Esophagus squamous epithelium (tissue), 5 donors: ENCODE data around the gene RNF111. TPM values are rescaled to one million over a fixed set of nuclear protein-coding genes. Genes with fewer than 3 reads are reported as not detected.

Experiments
- DNase-seq: peaks from one replicate; lab custom pipeline; 2025; lab: John Stamatoyannopoulos, UW
- H3K27ac ChIP-seq, 4 donors: fragments of 200-600 bp; sonication (generic); one replicate each; pipeline ENCODE4 v1.5.1; 2016 to 2019; ENCODE audit warnings: mild to moderate bottlenecking in 1 of 4
- H3K27me3 ChIP-seq, 4 donors: fragments of 200-600 bp; sonication (generic); 1 replicate in 3 of 4; 2 replicates in 1 of 4; pipeline versions ENCODE4 v1.5.1 to v1.6.0; 2017 to 2021; ENCODE audit warnings: antibody characterized with exemption in 1 of 4
- H3K36me3 ChIP-seq, 3 donors: fragments of 200-600 bp; sonication (generic); one replicate each; pipeline ENCODE4 v1.5.1; 2016 to 2019
- H3K4me1 ChIP-seq, 3 donors: fragments of 200-600 bp; sonication (generic); one replicate each; pipeline ENCODE4 v1.5.1; 2017 to 2019
- H3K4me3 ChIP-seq, 4 donors: fragments of 200-600 bp; sonication (generic); 1 replicate in 3 of 4; 2 replicates in 1 of 4; pipeline ENCODE4 v1.5.1; 2016 to 2019; ENCODE audit warnings: mild to moderate bottlenecking in 2 of 4, moderate library complexity in 1 of 4
- H3K9me3 ChIP-seq, 3 donors: fragments of 200-600 bp; sonication (generic); one replicate each; pipeline ENCODE4 v1.5.1; 2016 to 2019
- CTCF ChIP-seq, 6 experiments: fragments of 450-650 bp in 4 of 6; fragments of 200-600 bp in 2 of 6; sonication (generic) in 2 of 6; IDR thresholded peaks; one replicate each; pipeline ENCODE4 v1.5.1; 2016 to 2019; ENCODE audit warnings: antibody characterized with exemption in 6 of 6, mild to moderate bottlenecking in 4 of 6, moderate library complexity in 4 of 6
- POLR2A ChIP-seq, 4 donors: fragments of 450-650 bp; IDR thresholded peaks; one replicate each; pipeline ENCODE4 v1.6.1; 2017; ENCODE audit warnings: antibody characterized with exemption in 4 of 4, mild to moderate bottlenecking in 4 of 4, moderate library complexity in 3 of 4
- WGBS, 2 donors: methylation state at CpG; one replicate each; pipeline ENCODE4 v1.1.5; 2018; 5-methylcytosine and 5-hydroxymethylcytosine counted together
- intact Hi-C: fragments of 100-400 bp; cut with DNase I; formaldehyde crosslinking; loops from one replicate; pipeline ENCODE4 v1.15.0; 2022
- total RNA-seq, 4 donors: library from RNA; depleted of rRNA; stranded (reverse); fragments of >200 nt; gene quantifications; one replicate each; pipeline ENCODE4 v1.1.0, GENCODE V29; 2016
- donor health status: DM: yes; HTN: yes; CAD: no.

RNF111 gene
- total RNA-seq, 4 donors from 2014 or later = 15.2 to 19.6 (median 16.5) TPM

- peaks cover 0 to 16% (median 0%) of the 10 kb centered on the region in 3 donors for H3K4me1 ChIP-seq
- no peak for DNase-seq
- H3K36me3 ChIP-seq = no peaks in the 10 kb centered on the region
- no peaks in the 10 kb centered on the region for H3K27me3 ChIP-seq
- 25 to 27% methylated on average over 2 of the region's 2 CpGs for WGBS, 2 donors
- H3K27ac ChIP-seq = peak overlapping the region in 1 of 4 donors; percentile 67
- intact Hi-C loops = no loop called here
- TF ChIP-seq CTCF (IDR thresholded peaks at IDR 0.05) = peak in 3 of 6 experiments; percentile 9 to 30 (median 18)
- TF ChIP-seq POLR2A (IDR thresholded peaks at IDR 0.05) = no peak
- peak overlapping the region; percentile 63 to 80 (median 76) for H3K4me3 ChIP-seq
- H3K9me3 ChIP-seq = no peaks in the 10 kb centered on the region
These were observed 118.4 kb downstream of the RNF111 start for GRCh38 chr15:59105854-59106253.

- peaks cover 0 to 17% (median 0%) of the 10 kb centered on the region in 3 donors for H3K36me3 ChIP-seq
- no peak for DNase-seq
- H3K4me3 ChIP-seq = no peak overlapping the region
- WGBS, 2 donors = 91 to 95% methylated on average over 4 of the region's 4 CpGs
- intact Hi-C loops = no loop called here
- TF ChIP-seq CTCF (IDR thresholded peaks at IDR 0.05) = no peak
- no peak for TF ChIP-seq POLR2A (IDR thresholded peaks at IDR 0.05)
- no peaks in the 10 kb centered on the region for H3K9me3 ChIP-seq
- H3K27me3 ChIP-seq = no peaks in the 10 kb centered on the region
- no peaks in the 10 kb centered on the region for H3K4me1 ChIP-seq
- no peak overlapping the region for H3K27ac ChIP-seq
These were observed 123.8 kb downstream of the RNF111 start for GRCh38 chr15:59111251-59111650.

GRCh38 chr15:59115047-59115446 is 127.6 kb downstream of the RNF111 start:
- TF ChIP-seq CTCF (IDR thresholded peaks at IDR 0.05) = no peak
- TF ChIP-seq POLR2A (IDR thresholded peaks at IDR 0.05) = no peak
- intact Hi-C loops = no loop called here
- Histone ChIP-seq H3K36me3 (peaks cover 0 to 29% (median 0%) of the 10 kb centered on the region in 3 donors), H3K27me3 (no peaks in the 10 kb centered on the region), H3K4me1 (no peaks in the 10 kb centered on the region), H3K27ac (no peak overlapping the region), H3K4me3 (no peak overlapping the region), H3K9me3 (no peaks in the 10 kb centered on the region)
- no peak for DNase-seq
- WGBS, 2 donors = 83 to 94% methylated on average over 1 to 2 of the region's 2 CpGs

GRCh38 chr15:59116141-59116540 is 128.7 kb downstream of the RNF111 start:
- intact Hi-C loops = no loop called here
- no peaks in the 10 kb centered on the region for H3K9me3 ChIP-seq
- WGBS, 2 donors = 94 to 100% methylated on average over 1 of the region's 1 CpG
- H3K27me3 ChIP-seq = no peaks in the 10 kb centered on the region
- H3K27ac ChIP-seq = no peak overlapping the region
- TF ChIP-seq CTCF (IDR thresholded peaks at IDR 0.05) (no peak), POLR2A (IDR thresholded peaks at IDR 0.05) (no peak)
- DNase-seq = no peak
- H3K4me1 ChIP-seq = no peaks in the 10 kb centered on the region
- no peak overlapping the region for H3K4me3 ChIP-seq
- peaks cover 0 to 29% (median 0%) of the 10 kb centered on the region in 3 donors for H3K36me3 ChIP-seq

- TF ChIP-seq CTCF (IDR thresholded peaks at IDR 0.05) = no peak
- TF ChIP-seq POLR2A (IDR thresholded peaks at IDR 0.05) = no peak
- intact Hi-C loops = no loop called here
- no peaks in the 10 kb centered on the region for H3K4me1 ChIP-seq
- 91 to 95% methylated on average over 6 of the region's 6 CpGs for WGBS, 2 donors
- H3K4me3 ChIP-seq = no peak overlapping the region
- H3K36me3 ChIP-seq = peaks cover 0 to 29% (median 0%) of the 10 kb centered on the region in 3 donors
- H3K27me3 ChIP-seq = no peaks in the 10 kb centered on the region
- H3K27ac ChIP-seq = no peak overlapping the region
- no peaks in the 10 kb centered on the region for H3K9me3 ChIP-seq
- DNase-seq = no peak
These were observed 129.3 kb downstream of the RNF111 start for GRCh38 chr15:59116771-59117170.
